Muscle of arm (tissue), 12 donors: ENCODE results near the gene NTN3. TPM values are rescaled to one million over a fixed set of nuclear protein-coding genes. Genes with fewer than 3 reads are reported as not detected.

Experiments used
- DNase-seq: peaks from one replicate; pipeline ENCODE4 v3.0.0-alpha.2; 2013
- polyA plus RNA-seq, 12 donors: library from polyadenylated mRNA; unstranded; fragments of 120-200 nt; gene quantifications; one replicate each; pipeline ENCODE4 v1.2.1, GENCODE V29; 2013; ENCODE audit not compliant: insufficient read length in 12 of 12

Gene NTN3
- polyA plus RNA-seq, 12 donors, result 1.2 to 5.6 (median 2.2) TPM; not detected in 1

GRCh38 chr16:2496223-2497115 lies 25.4 kb downstream of the NTN3 start:
- DNase-seq, result no peak

DNA sequence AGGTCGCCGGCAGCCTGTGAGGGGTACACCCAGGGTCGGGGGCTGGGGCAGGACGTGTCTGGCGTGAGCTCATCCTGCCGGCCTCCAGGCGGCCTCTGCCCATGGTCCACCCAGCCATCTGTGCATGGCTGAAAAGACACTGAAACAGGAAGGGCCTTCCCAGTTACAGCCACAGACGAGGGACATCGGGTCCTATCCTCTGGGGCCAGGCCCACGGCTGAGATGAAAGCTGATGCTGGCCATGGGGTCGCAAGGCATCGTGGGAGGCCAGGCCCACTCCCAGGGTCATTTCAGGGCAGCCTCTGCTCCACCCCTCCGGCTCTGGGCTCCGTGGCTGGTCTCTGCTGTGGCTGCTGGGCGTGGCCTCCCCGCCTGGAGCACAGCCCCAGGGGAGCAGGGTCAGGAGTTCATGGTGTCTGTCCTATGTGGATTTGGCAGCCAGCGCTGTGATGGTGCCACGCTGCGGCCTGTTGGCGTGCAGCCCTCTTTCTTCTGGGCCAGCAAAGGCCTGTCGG lies 26.1 kb downstream of the NTN3 start:
- no peak for DNase-seq

DNA sequence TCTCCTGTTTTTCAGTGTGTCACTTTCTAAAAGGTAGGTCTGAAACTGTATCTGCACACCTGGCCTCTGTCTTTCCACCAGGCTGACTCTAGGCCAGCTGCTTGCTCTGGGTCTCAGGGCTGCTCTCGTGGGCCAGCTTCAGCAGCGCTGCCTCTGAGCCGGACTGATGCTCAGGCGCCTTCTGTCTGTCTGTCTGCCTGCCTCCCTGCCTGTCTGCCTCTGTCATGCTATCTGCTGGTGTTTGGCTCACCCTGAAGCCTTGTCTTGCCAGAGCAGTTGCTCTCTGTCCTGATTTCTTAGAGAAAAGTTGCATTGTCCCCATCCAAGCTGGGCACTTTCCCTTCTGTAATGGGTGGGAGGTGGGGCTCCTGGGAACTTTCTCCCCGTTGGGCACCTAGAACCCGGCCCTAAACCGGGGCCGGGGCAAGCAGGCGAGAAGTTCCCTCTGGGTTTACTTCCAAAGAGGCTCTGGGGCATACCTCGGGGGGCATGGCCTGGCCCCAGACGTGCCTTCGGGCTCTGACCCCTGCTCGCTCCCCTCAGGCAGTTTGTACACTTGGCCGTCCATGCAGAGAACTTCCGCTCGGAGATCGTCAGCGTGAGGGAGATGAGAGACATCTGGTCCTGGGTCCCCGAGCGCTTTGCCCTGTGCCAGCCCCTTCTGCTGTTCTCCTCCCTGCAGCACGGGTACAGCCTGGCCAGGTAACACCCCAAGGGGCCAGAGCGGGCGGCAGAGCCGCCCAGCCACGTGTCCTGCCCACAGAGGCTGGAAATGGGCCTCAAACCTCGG lies 26.8 kb downstream of the NTN3 start:
- no peak for DNase-seq

DNA sequence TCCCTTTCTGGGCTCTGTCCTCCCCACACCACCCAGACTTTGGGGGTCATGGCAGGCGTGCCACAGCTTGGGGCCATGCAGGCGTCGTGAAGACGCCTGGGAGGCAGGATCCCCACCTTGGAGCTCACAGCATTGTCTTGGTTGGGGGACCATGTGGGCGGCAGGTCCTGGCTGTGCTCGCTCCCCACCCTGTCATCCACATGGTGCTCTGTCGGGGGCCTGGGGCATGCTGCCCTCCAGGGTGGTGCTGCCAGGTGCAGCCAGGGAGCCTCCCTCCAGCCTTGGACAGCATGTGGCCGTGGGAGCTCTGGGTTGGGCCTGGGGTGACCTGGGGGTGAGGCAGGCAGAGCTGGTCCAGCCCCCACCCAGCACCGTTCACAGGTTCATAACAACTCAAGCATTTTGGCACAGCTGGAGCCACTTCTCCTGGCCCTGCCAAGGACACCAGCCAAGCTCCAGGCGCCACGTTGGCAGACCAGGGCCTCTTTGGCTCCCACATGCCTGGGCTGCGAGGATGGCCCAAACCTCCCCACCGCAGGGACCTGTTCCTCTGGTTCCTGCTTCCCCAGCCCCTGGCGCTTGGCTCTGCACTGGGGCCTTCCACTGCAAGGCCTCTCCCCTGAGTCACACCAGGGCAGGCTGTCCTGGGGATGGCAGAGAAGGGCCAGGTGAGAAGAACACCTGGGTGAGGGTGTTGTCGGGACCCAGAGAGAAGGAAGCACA lies 27.6 kb downstream of the NTN3 start:
- no peak for DNase-seq

DNA sequence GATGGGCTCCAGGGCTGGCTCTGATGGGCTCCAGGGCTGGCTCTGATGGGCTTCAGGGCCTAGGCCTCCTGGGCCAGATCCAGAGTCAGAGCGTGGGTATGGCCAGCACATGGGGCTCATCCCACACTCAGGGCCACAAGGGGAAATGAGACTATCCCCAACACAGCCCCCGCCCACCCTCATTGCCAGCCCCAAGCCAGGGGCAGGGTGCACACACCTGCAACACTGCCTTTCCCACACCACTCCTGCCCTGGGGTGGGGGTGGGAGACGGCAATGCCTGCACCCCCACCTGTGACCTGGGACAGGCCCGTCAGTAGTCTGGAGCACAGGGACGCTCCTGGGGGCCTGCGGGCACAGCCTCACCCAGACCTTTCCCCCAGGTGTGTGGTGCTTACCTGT lies 28.4 kb downstream of the NTN3 start:
- no peak for DNase-seq

DNA sequence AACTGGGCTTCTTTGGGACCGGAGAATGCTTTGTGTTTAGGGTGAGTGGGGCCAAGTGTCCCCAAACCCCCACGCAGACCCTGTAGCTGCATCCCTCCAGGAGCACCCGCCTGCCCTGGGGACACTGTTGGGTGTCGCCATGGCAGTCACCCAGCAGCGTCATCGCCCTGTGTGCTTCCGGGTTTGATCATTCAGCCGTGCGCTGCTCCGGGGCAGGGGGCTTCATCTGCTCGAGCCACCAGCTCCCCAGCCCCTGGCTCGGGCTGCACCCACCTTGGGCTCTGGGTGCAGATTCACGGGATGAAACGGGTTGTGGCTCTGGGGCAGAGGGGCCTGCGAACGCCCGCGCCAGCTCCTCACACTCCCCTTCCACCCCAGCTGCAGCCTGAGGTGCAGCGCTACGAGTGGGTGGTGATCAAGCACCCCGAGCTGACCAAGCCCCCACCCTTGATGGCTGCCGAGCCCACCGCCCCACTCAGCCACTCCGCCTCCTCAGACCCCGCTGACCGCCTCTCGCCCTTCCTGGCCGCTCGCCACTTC lies 28.9 kb downstream of the NTN3 start:
- DNase-seq, result no peak

DNA sequence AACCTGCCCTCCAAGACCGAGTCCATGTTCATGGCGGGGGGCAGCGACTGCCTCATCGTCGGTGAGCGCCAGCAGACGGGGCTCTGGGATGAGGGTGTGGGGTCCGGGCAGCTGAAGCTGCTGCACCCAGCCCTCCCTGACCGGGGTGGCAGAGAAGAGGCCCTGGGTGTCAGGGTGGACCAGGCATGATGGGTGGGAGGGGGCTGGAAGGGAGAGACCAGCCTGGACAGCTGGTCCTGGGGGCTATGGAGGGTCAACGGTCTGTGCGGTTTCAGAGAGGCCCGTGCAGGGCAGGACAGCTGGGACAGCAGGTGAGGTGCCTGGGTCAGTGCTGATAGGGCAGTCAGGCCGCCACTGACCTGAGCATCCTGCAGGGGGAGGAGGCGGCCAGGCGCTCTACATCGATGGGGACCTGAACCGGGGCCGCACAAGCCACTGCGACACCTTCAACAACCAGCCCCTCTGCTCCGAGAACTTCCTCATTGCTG lies 29.4 kb downstream of the NTN3 start:
- DNase-seq, result no peak

GRCh38 chr16:2500918-2501750 lies 30.0 kb downstream of the NTN3 start:
- DNase-seq, result peak; percentile 92

DNA sequence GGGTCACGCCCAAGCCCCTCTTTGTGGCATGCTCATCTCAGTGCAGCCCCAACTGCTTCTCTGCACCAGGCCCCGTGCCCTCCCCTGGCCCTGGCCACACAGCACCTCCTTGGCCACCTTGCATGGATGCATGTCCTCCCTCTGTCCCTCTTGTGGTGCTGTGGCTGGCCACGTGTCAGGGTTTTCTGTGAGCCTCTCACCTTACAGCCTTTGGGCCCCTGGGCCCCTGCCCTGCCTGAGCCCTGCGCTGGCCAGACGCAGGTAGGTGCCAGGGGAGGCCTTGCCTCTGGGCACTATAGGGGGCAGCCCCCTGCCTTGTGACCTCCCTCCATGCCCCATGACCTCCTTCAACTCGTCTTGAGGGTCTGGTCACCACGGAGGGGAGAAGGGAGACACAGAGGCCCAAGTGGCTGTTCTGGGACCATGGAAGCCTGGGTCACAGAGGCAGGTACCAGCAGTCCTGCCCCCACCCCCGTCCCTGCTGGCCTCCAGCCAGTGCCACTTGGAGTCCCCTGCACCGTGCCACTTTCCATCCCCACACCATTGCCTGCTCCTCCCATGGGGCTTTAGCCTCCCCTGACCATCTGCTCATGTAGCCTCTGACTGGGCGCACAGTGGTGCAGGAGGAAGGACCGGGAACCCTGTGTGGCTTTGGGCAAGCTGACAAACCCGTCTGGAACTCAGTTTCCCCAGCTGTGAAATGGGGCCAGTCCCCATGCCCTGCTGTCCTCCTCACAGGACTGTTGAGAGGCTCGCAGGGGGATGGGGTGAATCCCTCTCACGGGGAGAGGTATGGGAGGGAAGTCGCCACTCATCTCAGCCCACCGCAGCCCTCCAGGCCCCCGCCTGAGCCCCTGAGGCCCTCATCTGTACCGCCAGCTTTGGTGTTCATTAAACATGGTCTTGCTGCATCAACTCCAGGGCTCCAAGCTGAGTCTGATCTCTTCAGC lies 31.1 kb downstream of the NTN3 start:
- no peak for DNase-seq

- DNase-seq, result no peak
These were observed 34.6 kb downstream of the NTN3 start for GRCh38 chr16:2505695-2506094.

DNA sequence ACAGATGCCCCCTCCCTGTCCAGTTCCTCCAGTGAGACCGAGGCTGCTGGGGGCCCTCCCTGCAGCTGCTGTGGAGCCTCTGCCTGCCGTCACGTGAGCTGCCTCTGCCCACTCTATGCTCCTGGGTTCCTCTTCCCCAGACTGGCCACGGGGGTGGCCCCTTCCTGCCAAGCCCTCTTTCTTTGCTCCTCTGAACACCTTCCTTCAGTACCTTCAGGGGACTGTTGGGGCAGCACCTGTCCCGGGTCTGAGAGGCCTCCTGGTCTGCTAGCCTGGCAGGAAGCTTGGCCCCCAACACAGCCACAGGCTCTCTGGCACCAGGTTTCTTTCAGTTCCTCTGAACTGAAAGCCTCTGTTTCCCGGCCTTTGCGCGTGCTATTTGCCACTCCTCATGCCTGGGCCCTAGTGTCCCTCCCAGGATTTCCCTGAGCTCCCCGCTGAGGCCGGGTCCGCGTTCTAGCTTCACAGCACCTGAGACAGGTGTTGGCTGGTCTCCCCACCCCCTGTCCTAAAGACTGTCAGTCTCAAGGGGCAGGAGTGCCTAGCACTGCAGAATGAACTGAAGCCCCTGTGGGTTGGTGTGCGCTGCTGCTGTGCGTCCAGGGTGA lies 36.1 kb downstream of the NTN3 start:
- DNase-seq, result no peak

GRCh38 chr16:2507665-2508064 lies 36.6 kb downstream of the NTN3 start:
- no peak for DNase-seq

GRCh38 chr16:2508722-2509400 lies 37.8 kb downstream of the NTN3 start:
- DNase-seq, result no peak

GRCh38 chr16:2511128-2511800 lies 40.2 kb downstream of the NTN3 start:
- DNase-seq, result no peak

GRCh38 chr16:2511996-2512734 lies 41.1 kb downstream of the NTN3 start:
- no peak for DNase-seq

- no peak for DNase-seq
These were observed 41.8 kb downstream of the NTN3 start for GRCh38 chr16:2512735-2513404.
